Activated T-cell treated with anti-CD3 and anti-CD28 coated beads, Interleukin-2, amount 50 U/mL, for 24 hours (primary cell): Measurements from ENCODE around the gene CTNND1.

Source experiments
- DNase-seq: peaks from one replicate; pipeline ENCODE4 v3.0.0-alpha.2; 2020
- H3K27ac Mint-ChIP-seq: 2 replicates; pipeline ENCODE4 v1.8.0; 2020; ENCODE audit warnings: mild to moderate bottlenecking, mixed read lengths
- H3K27me3 Mint-ChIP-seq: 2 replicates; pipeline ENCODE4 v1.8.0; 2020; ENCODE audit warnings: mixed read lengths
- H3K36me3 Mint-ChIP-seq: 2 replicates; pipeline ENCODE4 v1.8.0; 2020; ENCODE audit warnings: low read depth, mixed read lengths
- H3K4me1 Mint-ChIP-seq: 2 replicates; pipeline ENCODE4 v1.8.0; 2020; ENCODE audit warnings: low read depth, mixed read lengths
- H3K4me3 Mint-ChIP-seq: 2 replicates; pipeline ENCODE4 v1.8.0; 2020; ENCODE audit warnings: mild to moderate bottlenecking, moderate library complexity, mixed read lengths
- H3K9me3 Mint-ChIP-seq: 2 replicates; pipeline ENCODE4 v1.8.0; 2020; ENCODE audit warnings: mixed read lengths

CTNND1 gene

GRCh38 chr11:57745206-57745605 is 16.4 kb upstream of the CTNND1 start:
- Mint-ChIP-seq H3K4me1 (peaks cover 58% of the 10 kb centered on the region), H3K27ac (peak overlapping the region; percentile 88), H3K27me3 (no peaks in the 10 kb centered on the region), H3K9me3 (no peaks in the 10 kb centered on the region), H3K36me3 (peaks cover 86% of the 10 kb centered on the region), H3K4me3 (no peak overlapping the region)
- DNase-seq, result no peak

GRCh38 chr11:57746920-57747319 is 14.7 kb upstream of the CTNND1 start:
- Mint-ChIP-seq H3K27me3 (no peaks in the 10 kb centered on the region), H3K36me3 (peaks cover 73% of the 10 kb centered on the region), H3K27ac (peak overlapping the region; percentile 88), H3K4me3 (no peak overlapping the region), H3K9me3 (no peaks in the 10 kb centered on the region), H3K4me1 (peaks cover 53% of the 10 kb centered on the region)
- DNase-seq, result no peak

- Mint-ChIP-seq H3K4me1 (peaks cover 17% of the 10 kb centered on the region), H3K27ac (peak overlapping the region; percentile 65), H3K36me3 (peaks cover 32% of the 10 kb centered on the region), H3K9me3 (no peaks in the 10 kb centered on the region), H3K4me3 (no peak overlapping the region), H3K27me3 (no peaks in the 10 kb centered on the region)
- DNase-seq, result no peak
These were observed 10.4 kb upstream of the CTNND1 start for GRCh38 chr11:57751176-57751575.

DNA sequence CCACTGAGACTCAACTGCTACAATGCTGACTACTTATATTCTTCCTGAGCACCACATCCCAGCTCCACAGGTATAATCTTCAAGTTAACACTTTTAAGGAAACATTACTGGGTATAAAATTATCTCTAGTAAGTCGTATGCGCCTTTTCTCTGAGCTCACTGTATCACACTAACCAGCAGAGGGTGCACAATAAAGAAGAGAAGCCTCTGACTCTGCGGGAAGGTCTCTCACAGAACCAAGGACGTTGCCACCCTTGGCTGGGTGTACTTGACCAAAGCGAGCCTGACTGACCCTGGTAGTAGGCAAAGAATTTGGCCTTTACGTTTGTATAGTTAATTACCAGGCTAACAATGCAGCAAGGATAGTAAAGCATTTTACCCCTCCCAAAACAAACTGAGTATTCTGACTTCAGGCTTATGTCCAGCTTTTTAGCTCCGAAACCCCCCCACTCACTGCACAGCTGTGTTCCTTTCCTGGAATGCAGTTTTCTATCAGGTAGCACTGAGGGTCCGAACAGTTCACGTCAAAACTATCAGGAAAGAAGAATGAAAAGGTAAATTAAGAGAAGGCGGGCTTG is 9.8 kb upstream of the CTNND1 start, which contains the start of gene BTBD18:
Gene BTBD18 (minus strand): TSS at position 144 of the 578 bp plus-strand sequence. CDS start 631 bp downstream, outside the sequence.
- Mint-ChIP-seq H3K27ac (peak within 1 kb of the TSS; percentile 65), H3K9me3 (no peaks in the 10 kb centered on the region)
- DNase-seq, result no peak

GRCh38 chr11:57752954-57753353 is 8.6 kb upstream of the CTNND1 start:
- Mint-ChIP-seq H3K4me3 (no peak overlapping the region), H3K36me3 (peaks cover 20% of the 10 kb centered on the region), H3K4me1 (peaks cover 8% of the 10 kb centered on the region), H3K27me3 (no peaks in the 10 kb centered on the region), H3K9me3 (no peaks in the 10 kb centered on the region), H3K27ac (peak overlapping the region; percentile 38)
- DNase-seq, result no peak

More for the DNA sequence above, 9.8 kb upstream of the CTNND1 start, which contains the start of gene BTBD18:
- H3K4me3 Mint-ChIP-seq, result no peak within 1 kb of the TSS
- no peaks in the 10 kb centered on the region for H3K27me3 Mint-ChIP-seq
- H3K36me3 Mint-ChIP-seq, result peaks cover 26% of the 10 kb centered on the region
- peaks cover 14% of the 10 kb centered on the region for H3K4me1 Mint-ChIP-seq

GRCh38 chr11:57758174-57758573 is 3.4 kb upstream of the CTNND1 start:
- Mint-ChIP-seq H3K36me3 (peaks cover 3% of the 10 kb centered on the region), H3K27ac (no peak overlapping the region), H3K4me1 (peaks cover 21% of the 10 kb centered on the region), H3K9me3 (no peaks in the 10 kb centered on the region), H3K27me3 (no peaks in the 10 kb centered on the region), H3K4me3 (no peak overlapping the region)
- DNase-seq, result no peak

- Mint-ChIP-seq H3K27me3 (no peaks in the 10 kb centered on the region), H3K4me1 (peaks cover 31% of the 10 kb centered on the region), H3K27ac (no peak overlapping the region), H3K4me3 (peak overlapping the region; percentile 68), H3K9me3 (no peaks in the 10 kb centered on the region), H3K36me3 (peaks cover 3% of the 10 kb centered on the region)
- no peak for DNase-seq
These were observed 746 bp downstream of the CTNND1 start for GRCh38 chr11:57762235-57762861.

DNA sequence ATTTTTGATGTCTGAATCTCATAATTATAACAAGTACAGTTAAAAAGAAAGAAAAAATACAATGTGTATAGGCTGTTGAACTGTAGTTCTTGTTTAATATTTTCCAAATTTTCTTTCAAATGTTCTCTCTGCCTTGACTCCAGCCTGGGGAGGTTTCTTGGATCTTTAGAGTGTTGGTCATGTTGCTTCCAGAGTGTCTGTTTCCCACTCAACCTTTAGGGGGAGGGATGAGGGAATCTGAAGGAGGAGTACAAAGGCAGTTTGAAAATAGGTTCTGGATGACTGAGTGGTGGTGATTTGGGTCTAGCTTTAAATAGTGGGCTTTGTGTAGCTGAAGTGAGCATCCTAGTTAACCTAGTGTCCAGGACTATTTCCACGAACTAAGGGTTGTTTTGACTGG is 2.0 kb downstream of the CTNND1 start:
- H3K4me1 Mint-ChIP-seq, result peaks cover 31% of the 10 kb centered on the region
- H3K36me3 Mint-ChIP-seq, result peaks cover 3% of the 10 kb centered on the region
- no peak for DNase-seq
- no peak overlapping the region for H3K27ac Mint-ChIP-seq
- no peaks in the 10 kb centered on the region for H3K27me3 Mint-ChIP-seq
- no peaks in the 10 kb centered on the region for H3K9me3 Mint-ChIP-seq
- H3K4me3 Mint-ChIP-seq, result no peak overlapping the region

GRCh38 chr11:57764021-57764420 is 2.4 kb downstream of the CTNND1 start:
- Mint-ChIP-seq H3K36me3 (peaks cover 3% of the 10 kb centered on the region), H3K27ac (no peak overlapping the region), H3K27me3 (no peaks in the 10 kb centered on the region), H3K9me3 (no peaks in the 10 kb centered on the region), H3K4me1 (peaks cover 28% of the 10 kb centered on the region), H3K4me3 (no peak overlapping the region)
- no peak for DNase-seq

GRCh38 chr11:57764566-57764965 is 3.0 kb downstream of the CTNND1 start:
- H3K27me3 Mint-ChIP-seq, result no peaks in the 10 kb centered on the region
- H3K36me3 Mint-ChIP-seq, result peaks cover 3% of the 10 kb centered on the region
- H3K4me1 Mint-ChIP-seq, result peaks cover 26% of the 10 kb centered on the region
- no peak for DNase-seq
- no peak overlapping the region for H3K27ac Mint-ChIP-seq
- H3K9me3 Mint-ChIP-seq, result no peaks in the 10 kb centered on the region
- no peak overlapping the region for H3K4me3 Mint-ChIP-seq

DNA sequence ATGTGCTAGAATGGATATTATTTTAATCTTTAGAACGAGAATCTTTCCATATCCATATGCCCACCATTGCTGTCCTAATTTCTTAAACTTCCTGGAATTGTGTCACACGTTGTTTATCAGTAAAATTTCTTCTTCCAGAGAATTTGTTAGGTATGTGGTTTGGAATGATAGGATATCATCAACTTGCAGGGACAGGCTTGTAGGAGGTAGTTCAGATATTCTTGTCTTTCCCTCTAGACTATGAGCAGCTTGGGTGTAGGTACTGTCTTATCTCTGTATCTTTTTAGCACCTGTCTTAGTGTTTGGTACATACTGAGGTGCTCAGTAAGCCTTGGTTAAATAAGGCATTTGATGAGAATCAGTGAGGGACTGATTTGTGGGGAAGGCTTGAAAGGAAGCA is 3.4 kb downstream of the CTNND1 start:
- H3K27ac Mint-ChIP-seq, result no peak overlapping the region
- H3K4me3 Mint-ChIP-seq, result no peak overlapping the region
- no peaks in the 10 kb centered on the region for H3K9me3 Mint-ChIP-seq
- DNase-seq, result no peak
- peaks cover 22% of the 10 kb centered on the region for H3K4me1 Mint-ChIP-seq
- H3K36me3 Mint-ChIP-seq, result peaks cover 3% of the 10 kb centered on the region
- no peaks in the 10 kb centered on the region for H3K27me3 Mint-ChIP-seq

DNA sequence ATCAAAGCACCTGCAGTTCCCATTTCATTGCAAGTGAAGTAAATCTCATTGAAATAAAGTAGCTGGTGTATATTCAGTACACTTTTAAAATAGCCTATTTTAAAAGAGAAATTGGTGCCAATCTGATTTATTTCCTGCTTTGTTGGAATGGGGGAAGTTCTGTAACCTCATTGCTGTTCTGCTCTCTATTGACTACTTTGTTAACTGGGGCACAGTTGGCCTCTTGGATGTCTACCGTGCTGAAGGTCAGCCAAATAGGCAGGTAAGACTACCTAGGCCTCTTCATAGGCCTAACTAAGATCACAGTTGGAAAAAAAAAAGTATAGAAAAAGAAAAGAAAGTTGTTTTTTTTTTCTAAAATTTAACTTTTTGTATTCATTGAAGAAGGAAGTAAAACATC is 9.2 kb downstream of the CTNND1 start:
- H3K27ac Mint-ChIP-seq, result no peak overlapping the region
- no peaks in the 10 kb centered on the region for H3K9me3 Mint-ChIP-seq

GRCh38 chr11:57771365-57771764 is 9.8 kb downstream of the CTNND1 start:
- no peaks in the 10 kb centered on the region for H3K9me3 Mint-ChIP-seq
- no peak overlapping the region for H3K4me3 Mint-ChIP-seq
- no peaks in the 10 kb centered on the region for H3K27me3 Mint-ChIP-seq
- no peak for DNase-seq
- no peak overlapping the region for H3K27ac Mint-ChIP-seq
- H3K4me1 Mint-ChIP-seq, result peaks cover 3% of the 10 kb centered on the region
- H3K36me3 Mint-ChIP-seq, result no peaks in the 10 kb centered on the region

More for the DNA sequence above, 9.2 kb downstream of the CTNND1 start:
- no peak for DNase-seq
- Mint-ChIP-seq H3K36me3 (no peaks in the 10 kb centered on the region), H3K4me1 (peaks cover 3% of the 10 kb centered on the region), H3K27me3 (no peaks in the 10 kb centered on the region), H3K4me3 (no peak overlapping the region)

DNA sequence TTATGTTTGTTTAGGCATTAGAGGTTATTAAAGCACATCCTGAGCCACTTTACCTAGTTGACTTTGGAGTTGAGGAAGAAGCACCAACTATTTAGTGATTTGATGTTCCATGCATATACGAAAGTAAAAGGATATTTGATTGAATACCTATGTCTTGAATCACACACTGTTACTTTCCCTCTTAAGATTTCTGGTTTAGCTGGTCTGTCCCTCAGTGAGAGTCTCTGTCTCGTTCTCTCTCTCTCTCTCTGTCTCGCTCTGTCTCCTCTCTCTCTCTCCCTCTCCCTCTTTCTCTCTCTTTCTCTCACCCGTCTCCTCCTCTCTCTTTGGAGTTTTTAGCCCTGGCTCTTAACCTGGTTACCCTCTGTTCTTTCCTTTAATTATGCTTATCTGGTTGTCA is 11.0 kb downstream of the CTNND1 start:
- no peak for DNase-seq
- Mint-ChIP-seq H3K27me3 (no peaks in the 10 kb centered on the region), H3K9me3 (no peaks in the 10 kb centered on the region), H3K4me3 (no peak overlapping the region), H3K4me1 (peaks cover 3% of the 10 kb centered on the region), H3K27ac (no peak overlapping the region), H3K36me3 (no peaks in the 10 kb centered on the region)

DNA sequence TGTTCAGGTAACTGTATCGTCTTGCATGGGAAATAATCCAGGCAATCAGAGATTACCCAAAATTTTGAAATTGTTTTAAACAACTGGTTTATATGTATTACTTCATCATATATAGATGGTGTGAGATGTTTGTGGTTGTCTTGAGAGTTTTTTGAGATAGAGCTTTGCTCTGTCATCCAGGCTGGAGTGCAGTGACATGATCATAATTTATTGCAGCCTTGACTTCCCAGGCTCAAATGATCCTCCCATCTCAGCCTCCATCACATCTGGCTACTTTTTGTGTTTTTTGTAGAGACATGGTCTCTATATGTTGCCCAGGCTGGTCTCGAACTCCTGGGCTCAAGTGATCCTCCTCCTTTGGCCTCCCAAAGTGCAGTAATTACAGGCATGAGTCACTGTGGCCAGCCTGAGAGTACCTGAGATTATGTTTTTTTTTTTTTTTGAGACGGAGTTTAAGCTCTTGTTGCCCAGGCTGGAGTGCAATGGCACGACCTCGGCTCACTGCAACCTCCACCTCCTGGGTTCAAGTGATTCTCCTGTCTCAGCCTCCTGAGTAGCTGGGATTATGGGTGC is 11.5 kb downstream of the CTNND1 start:
- Mint-ChIP-seq H3K36me3 (no peaks in the 10 kb centered on the region), H3K9me3 (no peaks in the 10 kb centered on the region), H3K4me1 (peaks cover 5% of the 10 kb centered on the region), H3K27ac (no peak overlapping the region), H3K4me3 (no peak overlapping the region), H3K27me3 (no peaks in the 10 kb centered on the region)
- no peak for DNase-seq
